Measurements from ENCODE around the gene CELSR3.

Gene CELSR3

GRCh38 chr3:48686538-48687219, 24.0 kb upstream of the CELSR3 start:
- DNase-seq = no peak

DNA sequence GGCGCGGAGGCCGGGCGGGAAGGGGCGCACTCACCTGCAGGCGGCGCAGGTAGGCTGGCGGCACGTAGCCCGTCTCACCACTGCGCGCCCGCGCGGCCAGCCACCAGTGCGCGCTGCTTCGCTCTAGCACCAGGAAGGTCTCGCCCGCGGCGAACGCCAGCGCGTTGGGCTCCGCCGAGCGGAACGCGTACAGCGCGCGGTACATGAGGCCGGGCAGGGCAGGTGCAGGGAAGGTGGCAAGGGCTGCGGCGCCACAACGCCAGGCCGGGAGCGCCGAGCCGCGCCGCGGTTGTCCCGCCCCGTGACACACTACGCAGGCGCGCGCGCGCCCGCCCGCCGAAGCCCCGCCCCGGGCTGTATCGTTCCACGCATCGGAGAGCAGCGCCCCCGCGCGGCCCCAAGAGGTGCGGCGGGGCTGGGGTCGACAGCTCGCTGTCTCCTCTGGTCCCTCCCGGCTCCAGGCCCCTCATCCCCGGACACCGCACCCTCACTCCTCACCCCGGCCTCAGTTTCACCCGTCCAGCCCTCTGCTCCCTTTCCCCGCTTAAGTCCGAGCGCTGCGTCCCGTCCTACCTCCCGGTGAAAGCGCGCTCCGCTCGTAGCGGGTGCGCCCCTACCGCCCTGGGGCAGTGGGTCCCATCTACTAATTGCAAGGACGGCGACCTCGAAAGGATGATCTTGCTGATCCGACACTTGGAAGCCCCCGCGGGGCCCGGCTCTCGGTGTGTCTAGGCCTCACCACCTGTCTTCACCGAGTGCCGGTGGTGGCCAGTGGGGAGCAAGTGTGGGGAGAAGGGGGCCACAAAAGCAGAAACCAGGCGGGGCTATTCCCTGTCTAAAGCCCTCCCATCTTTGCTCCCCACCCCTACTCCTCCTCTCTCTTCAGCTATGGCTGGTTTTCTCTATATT, 23.2 kb upstream of the CELSR3 start, which contains the start of gene NCKIPSD:
NCKIPSD (minus strand) TSS at position 313 of the 909 bp plus-strand sequence; CDS start at position 205, 108 bp downstream.
- peak; percentile 53 for DNase-seq

- no peak for DNase-seq
Measured at GRCh38 chr3:48685293-48685602, 22.6 kb upstream of the CELSR3 start.

- no peak for DNase-seq
Measured at GRCh38 chr3:48684480-48685143, 21.9 kb upstream of the CELSR3 start.

DNA sequence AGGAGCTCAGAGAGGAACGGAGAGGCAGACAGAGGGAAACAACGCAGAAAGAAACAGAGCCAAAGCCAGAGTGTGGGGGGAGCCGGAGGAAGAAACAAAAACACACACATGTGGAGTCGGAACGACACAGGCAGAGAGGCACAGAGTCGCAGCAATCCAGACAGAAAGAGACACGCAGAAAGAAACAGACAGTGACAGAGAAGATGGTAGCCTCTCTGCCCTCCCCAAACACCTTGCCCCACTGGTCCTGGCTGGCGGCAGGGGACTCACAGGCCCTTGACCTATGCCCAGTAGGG, 21.3 kb upstream of the CELSR3 start:
- DNase-seq = no peak

GRCh38 chr3:48682786-48683185, 20.1 kb upstream of the CELSR3 start:
- DNase-seq = no peak

- no peak for DNase-seq
Measured at GRCh38 chr3:48681974-48682610, 19.4 kb upstream of the CELSR3 start.

DNA sequence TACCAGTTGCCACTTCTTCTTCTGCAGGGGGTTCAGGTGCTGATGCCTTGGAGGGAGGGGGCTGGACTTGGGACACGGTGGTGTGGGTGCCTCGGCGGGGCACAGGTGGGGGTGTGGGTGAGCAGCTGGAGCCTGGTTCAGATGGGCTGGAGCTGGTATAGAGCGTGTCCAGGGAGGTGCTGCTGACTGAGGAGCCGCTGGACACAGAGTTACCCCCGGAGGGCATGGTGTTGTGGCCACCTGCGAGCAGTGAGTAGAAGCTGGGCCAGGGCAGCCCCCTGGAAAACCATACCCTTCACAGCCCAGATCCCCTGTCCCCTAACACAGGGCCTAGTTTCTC, 18.8 kb upstream of the CELSR3 start:
- DNase-seq = no peak

- no peak for DNase-seq
Measured at GRCh38 chr3:48680811-48681540, 18.3 kb upstream of the CELSR3 start.

- no peak for DNase-seq
Measured at GRCh38 chr3:48679411-48680391, 17.0 kb upstream of the CELSR3 start.

GRCh38 chr3:48678566-48679380, 16.1 kb upstream of the CELSR3 start:
- no peak for DNase-seq

DNA sequence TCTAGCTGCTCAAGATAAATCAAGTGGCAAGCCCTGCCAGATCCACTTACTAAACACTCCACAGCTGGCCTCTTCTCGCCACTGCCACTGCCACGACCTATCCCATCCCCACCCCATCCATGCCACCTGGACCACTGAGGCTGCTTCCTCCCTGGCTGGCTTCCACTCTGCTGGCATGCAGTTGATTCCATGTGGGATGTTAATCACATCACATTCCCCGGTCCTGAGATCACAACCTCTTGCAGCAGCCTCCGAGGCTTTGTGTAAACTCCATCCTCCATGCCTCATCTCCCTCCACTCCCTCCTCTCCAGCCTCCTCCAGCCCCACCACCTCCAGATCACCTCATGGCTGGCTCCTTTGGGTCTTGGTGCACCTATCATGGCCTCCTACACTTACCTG, 15.4 kb upstream of the CELSR3 start:
- DNase-seq = no peak

DNA sequence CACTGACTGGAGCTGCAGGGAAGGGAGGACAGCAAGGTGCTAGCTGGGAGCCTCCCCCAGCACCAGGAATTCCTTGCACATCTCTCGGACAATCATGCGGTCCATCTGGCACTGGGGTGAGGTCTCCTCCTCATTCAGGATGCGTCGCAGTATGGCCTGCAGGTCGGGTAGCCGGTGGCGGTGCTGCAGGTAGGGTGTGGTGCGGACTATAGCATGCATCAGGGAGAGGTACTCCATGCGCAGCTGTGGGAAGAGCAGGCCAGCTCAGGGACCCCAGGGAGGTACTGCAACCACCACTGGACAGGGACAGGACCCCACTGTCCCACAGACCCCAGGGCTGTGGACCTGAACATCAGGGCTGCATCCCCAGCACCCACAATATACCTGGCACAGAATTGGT, 11.8 kb upstream of the CELSR3 start:
- DNase-seq = no peak

GRCh38 chr3:48672522-48672921, 9.8 kb upstream of the CELSR3 start:
- no peak for DNase-seq

DNA sequence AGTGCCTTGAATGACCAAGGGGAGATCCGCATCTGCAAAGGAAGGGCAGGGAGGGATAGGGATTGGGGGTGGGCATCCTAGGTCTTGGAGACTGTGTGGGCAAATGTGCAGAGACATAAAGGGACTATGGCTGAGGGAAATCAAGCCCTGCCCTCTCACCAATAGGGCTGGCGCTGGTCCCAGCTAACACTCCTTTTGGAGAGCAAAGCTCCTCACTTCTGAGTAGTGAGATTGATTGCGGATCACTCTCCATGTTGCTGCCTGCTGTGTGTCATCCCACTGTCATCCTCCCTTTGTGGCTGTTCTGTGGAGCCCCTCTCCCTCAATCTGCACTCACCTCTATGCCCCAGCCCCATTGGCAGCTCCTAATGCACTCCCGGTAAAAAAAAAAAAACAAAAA, 2.2 kb upstream of the CELSR3 start:
- no peak for DNase-seq

DNA sequence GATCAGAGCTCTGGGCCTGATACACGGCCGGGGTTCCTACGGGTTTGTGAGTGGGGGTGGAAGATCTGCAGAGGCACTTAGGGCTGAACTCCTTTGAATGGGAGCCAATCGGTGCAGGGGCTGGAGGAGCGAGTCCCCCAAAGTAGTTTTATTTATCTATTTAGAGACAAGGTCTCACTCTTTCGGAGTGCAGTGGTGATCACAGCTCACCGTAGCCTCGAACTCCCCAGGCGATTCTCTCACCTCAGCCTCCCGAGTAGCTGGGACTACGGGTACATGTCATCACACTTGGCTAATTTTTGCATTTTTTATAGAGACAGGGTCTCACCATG, 1.6 kb upstream of the CELSR3 start:
- no peak for DNase-seq

GRCh38 chr3:48663489-48664312, 1.0 kb upstream of the CELSR3 start:
- DNase-seq = peak; percentile 92

DNA sequence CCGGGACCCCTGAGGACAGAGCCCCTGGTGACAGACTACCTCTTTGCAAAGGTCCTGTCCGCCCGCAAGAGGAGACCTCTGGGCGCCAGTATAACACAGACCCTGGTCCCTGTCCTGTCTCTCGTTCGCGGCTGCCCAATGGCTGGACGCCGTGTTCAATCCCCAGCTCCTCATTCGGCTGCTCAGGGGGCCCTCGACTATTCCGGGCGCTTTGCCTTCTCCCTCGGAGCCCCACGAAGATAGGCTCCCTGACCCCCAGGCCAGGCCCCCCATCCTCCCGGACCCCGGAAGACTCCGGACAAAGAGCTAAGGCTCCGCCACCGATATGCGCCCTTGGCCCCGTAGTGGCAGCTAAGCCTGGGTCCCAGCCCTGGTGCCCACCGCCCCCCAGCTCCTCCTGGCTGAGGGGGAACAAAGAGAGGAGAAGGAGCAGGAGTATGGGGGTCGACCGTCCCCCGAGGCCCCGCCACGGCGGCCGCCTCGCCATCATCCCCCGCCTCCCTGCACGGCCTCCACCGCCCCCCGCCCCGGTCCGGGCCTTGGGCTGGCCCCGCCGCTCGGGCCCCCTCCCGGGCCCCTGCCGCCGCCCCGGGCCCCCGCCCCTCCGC, 437 bp downstream of the CELSR3 start:
- DNase-seq = no peak

DNA sequence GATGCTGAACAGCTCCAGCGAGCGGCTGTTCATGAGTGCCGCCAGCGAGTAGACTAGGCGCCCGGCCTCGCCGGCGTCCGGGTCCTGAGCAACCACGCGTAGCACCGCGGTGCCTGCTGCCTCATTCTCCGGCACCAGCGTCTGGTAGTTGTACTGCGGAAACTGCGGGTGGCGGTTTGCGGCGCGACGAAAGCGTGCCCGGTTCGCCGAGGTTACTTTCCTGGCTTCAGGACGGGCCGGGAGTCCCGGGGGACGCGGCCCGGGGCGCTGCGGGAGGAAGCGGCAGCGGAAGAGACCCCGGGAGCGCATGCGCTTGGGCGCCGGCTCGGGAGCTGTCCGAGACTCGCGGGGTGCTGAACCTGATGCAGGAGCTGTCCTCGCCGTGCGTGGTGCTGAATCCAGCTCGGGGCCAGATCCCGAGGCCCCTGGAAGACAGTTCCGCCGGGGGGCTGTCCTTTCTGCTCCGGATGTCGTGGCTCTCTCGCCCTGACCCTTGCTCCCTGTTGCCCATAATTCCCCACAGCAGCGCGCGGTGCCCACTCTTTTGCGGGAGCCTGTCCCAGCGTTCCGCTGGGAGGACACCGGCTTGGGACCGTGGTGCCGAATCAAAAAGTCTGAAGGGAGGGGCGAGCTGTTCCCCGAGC, 1.1 kb downstream of the CELSR3 start:
- no peak for DNase-seq

Data from COR-L47 (cell line).